Osteoblast (primary cell): Measurements from ENCODE around the gene AGBL1. TPM values are rescaled to one million over a fixed set of nuclear protein-coding genes. Genes with fewer than 3 reads are reported as not detected.
"Not testable (repeated sequence)": the region's sequence is repeated elsewhere in the genome, so short reads cannot be mapped to it uniquely, and the experiment has no call there.

ENCODE experiments used
- DNase-seq: peaks from one replicate; pipeline ENCODE4 v3.0.0; 2011; ENCODE audit warnings: low spot score, mixed read lengths; ENCODE audit not compliant: insufficient read length; ENCODE audit errors: missing footprints
- H2AFZ ChIP-seq: 2 replicates; pipeline ENCODE4 v1.6.0; 2011; ENCODE audit warnings: mild to moderate bottlenecking, low read length
- H3K27ac ChIP-seq: 2 replicates; pipeline ENCODE4 v1.5.1; 2011; ENCODE audit warnings: mild to moderate bottlenecking, low read depth, low read length, moderate library complexity
- H3K27me3 ChIP-seq: 2 replicates; pipeline ENCODE4 v1.6.0; 2012; ENCODE audit warnings: mild to moderate bottlenecking, control low read depth, inconsistent platforms, low read length, moderate library complexity; ENCODE audit not compliant: insufficient read depth
- H3K36me3 ChIP-seq: 2 replicates; pipeline ENCODE4 v1.5.1; 2011; ENCODE audit warnings: mild to moderate bottlenecking, low read length, control low read depth, moderate library complexity; ENCODE audit not compliant: insufficient read depth
- H3K4me1 ChIP-seq: 2 replicates; pipeline ENCODE4 v1.5.1; 2011; ENCODE audit warnings: mild to moderate bottlenecking, low read length, control low read depth, moderate library complexity; ENCODE audit not compliant: insufficient read depth
- H3K4me2 ChIP-seq: 2 replicates; pipeline ENCODE4 v1.6.0; 2011; ENCODE audit warnings: mild to moderate bottlenecking, low read length; ENCODE audit not compliant: insufficient read depth
- H3K4me3 ChIP-seq: fragments of 200-600 bp; sonication (generic); 3 replicates; pipeline ENCODE4 v1.5.1; 2012; ENCODE audit warnings: mild to moderate bottlenecking, low read length, inconsistent platforms; ENCODE audit not compliant: insufficient read depth
- H3K79me2 ChIP-seq: 2 replicates; pipeline ENCODE4 v1.6.0; 2012; ENCODE audit warnings: mild to moderate bottlenecking, low read length, control low read depth, inconsistent platforms; ENCODE audit not compliant: insufficient read depth
- H3K9me3 ChIP-seq: 2 replicates; pipeline ENCODE4 v1.5.1; 2011; ENCODE audit warnings: low read depth, low read length, control low read depth
- H4K20me1 ChIP-seq: 2 replicates; pipeline ENCODE4 v1.6.0; 2012; ENCODE audit warnings: mild to moderate bottlenecking, low read length, control low read depth; ENCODE audit not compliant: insufficient read depth
- total RNA-seq: library from RNA; depleted of rRNA; stranded (reverse); fragments of >200 nt; gene quantifications from 2 replicates; pipeline ENCODE4 v1.2.3, GENCODE V29; 2012
- TF ChIP-seq, protein P1 (sequence below): IDR thresholded peaks from 2 replicates; pipeline ENCODE4 v1.5.1; 2011; ENCODE audit warnings: mild to moderate bottlenecking, low read depth, low read length, moderate library complexity; ENCODE audit errors: extremely low read depth

AGBL1 gene
- total RNA-seq, 1 donor: not detected

DNA sequence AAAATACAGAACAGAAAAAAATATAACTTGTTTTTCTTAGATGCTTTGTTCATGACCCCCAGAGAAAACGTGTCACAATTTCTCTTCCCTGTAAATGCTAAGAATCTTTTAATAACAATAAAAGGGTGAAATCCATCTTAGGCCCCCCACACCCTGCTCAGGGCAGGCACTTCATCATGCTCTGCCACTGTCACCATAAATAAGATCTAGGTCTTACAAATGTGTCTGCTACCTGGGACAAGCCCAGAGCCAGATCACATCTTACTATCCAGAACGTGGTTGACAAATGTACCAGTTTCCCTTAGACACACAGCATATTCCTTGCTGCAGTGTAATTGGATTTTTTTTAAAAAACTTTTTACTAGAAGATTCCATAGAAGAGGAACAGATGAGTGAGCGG lies 795.4 kb downstream of the AGBL1 start:
- H3K9me3 ChIP-seq: no peaks in the 10 kb centered on the region

DNA sequence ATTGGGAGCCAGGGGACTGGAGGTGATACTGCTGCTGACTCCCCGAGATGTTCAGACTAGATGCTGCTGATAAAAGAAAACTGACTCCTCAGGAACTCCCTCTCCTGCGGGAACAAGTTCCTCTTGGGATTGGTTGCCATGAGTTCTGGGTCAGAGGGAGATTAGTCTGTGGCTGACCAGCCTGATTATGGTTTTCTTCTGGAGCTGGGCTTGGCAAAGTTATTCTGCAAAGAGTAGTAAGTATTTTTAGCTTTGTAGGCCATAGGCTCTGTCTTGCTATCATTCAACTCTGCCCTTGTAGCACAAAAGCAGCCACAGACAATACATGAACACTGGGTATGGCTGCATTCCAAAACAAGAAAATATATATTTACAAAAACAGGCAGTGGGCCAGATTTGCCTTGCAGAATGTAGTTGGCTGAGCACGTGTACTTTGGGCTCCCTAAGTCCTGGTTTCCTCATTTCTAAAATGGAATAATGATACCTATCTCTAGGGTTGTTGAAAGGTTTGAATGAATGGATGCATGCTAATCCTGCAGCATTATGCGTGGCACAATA lies 796.8 kb downstream of the AGBL1 start:
- H3K4me2 ChIP-seq: no peak overlapping the region
- H3K4me3 ChIP-seq: no peak overlapping the region
- TF ChIP-seq, protein P1, sequence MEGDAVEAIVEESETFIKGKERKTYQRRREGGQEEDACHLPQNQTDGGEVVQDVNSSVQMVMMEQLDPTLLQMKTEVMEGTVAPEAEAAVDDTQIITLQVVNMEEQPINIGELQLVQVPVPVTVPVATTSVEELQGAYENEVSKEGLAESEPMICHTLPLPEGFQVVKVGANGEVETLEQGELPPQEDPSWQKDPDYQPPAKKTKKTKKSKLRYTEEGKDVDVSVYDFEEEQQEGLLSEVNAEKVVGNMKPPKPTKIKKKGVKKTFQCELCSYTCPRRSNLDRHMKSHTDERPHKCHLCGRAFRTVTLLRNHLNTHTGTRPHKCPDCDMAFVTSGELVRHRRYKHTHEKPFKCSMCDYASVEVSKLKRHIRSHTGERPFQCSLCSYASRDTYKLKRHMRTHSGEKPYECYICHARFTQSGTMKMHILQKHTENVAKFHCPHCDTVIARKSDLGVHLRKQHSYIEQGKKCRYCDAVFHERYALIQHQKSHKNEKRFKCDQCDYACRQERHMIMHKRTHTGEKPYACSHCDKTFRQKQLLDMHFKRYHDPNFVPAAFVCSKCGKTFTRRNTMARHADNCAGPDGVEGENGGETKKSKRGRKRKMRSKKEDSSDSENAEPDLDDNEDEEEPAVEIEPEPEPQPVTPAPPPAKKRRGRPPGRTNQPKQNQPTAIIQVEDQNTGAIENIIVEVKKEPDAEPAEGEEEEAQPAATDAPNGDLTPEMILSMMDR: no peak
- H3K9me3 ChIP-seq: no peaks in the 10 kb centered on the region
- no peak overlapping the region for H2AFZ ChIP-seq
- no peaks in the 10 kb centered on the region for H3K79me2 ChIP-seq
- DNase-seq: no peak
- no peaks in the 10 kb centered on the region for H3K4me1 ChIP-seq
- H4K20me1 ChIP-seq: no peaks in the 10 kb centered on the region
- no peak overlapping the region for H3K27ac ChIP-seq
- H3K36me3 ChIP-seq: no peaks in the 10 kb centered on the region
- H3K27me3 ChIP-seq: no peaks in the 10 kb centered on the region

More for the DNA sequence above, 795.4 kb downstream of the AGBL1 start:
- DNase-seq: no peak
- no peak overlapping the region for H2AFZ ChIP-seq
- H3K27ac ChIP-seq: no peak overlapping the region
- no peak overlapping the region for H3K4me3 ChIP-seq
- no peaks in the 10 kb centered on the region for H3K4me1 ChIP-seq
- no peaks in the 10 kb centered on the region for H3K79me2 ChIP-seq
- H3K36me3 ChIP-seq: no peaks in the 10 kb centered on the region
- TF ChIP-seq, protein P1: no peak
- no peaks in the 10 kb centered on the region for H3K27me3 ChIP-seq
- H3K4me2 ChIP-seq: no peak overlapping the region
- H4K20me1 ChIP-seq: no peaks in the 10 kb centered on the region

DNA sequence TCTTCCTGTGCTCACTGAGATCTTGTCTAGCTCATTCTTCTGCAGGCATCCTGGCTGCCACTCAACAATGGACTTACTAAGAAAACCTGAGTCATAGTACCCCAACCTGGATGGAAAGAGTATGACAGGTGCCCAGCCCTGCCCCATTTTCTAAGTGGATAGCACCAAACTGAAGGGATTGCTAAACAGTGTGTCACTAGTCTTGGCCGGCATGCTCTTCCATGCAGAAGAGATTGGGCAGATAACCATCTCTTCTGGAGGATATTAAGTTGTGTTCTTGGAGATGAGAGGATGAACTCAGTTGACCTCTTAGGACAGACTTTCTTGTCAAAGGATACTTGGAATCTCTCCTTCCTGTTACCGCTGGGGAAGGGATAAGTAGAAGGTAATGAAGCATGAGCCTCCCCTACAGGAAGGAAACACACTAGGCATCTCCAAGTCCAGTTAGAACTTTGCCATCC lies 797.5 kb downstream of the AGBL1 start:
- no peaks in the 10 kb centered on the region for H3K27me3 ChIP-seq
- no peaks in the 10 kb centered on the region for H3K79me2 ChIP-seq
- H3K4me2 ChIP-seq: no peak overlapping the region
- no peaks in the 10 kb centered on the region for H3K36me3 ChIP-seq
- H3K4me3 ChIP-seq: no peak overlapping the region
- DNase-seq: peak; percentile 68
- TF ChIP-seq, protein P1: peak; percentile 20
- H3K27ac ChIP-seq: no peak overlapping the region
- no peaks in the 10 kb centered on the region for H3K4me1 ChIP-seq
- no peak overlapping the region for H2AFZ ChIP-seq
- no peaks in the 10 kb centered on the region for H3K9me3 ChIP-seq
- no peaks in the 10 kb centered on the region for H4K20me1 ChIP-seq

DNA sequence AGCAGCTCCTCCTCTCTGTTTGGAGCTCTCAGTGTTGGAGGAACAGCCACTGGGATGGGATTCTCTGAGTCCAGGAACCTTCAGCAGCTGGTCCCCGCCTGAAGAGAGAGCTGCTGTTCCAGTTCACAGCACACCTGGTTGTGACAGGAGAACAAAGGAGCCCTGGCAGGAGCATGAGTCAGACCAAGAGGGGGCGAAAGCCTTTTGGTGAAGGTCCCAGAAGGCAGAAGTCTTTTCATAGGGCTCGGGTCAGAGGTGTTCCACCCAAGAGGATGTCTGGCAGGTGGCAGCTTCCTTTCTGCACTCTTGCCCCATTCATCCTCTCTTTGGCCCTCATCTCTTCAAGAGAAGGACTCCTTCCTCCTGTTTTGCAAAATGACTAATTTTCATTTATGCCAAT lies 799.2 kb downstream of the AGBL1 start:
- not testable (repeated sequence) for DNase-seq, H3K36me3 ChIP-seq, H3K4me1 ChIP-seq, H2AFZ ChIP-seq, H3K4me3 ChIP-seq, H3K27me3 ChIP-seq, H4K20me1 ChIP-seq, H3K4me2 ChIP-seq, H3K79me2 ChIP-seq, H3K27ac ChIP-seq, H3K9me3 ChIP-seq
